Panc1 (cell line): ENCODE results near the gene PARP4. TPM values are rescaled to one million over a fixed set of nuclear protein-coding genes. Genes with fewer than 3 reads are reported as not detected.

ENCODE experiments used
- ATAC-seq: fragments of 200-7000 bp; cut with Tn5 transposase; 2 replicates; pipeline ENCODE4 v1.9.1; 2020; ENCODE audit warnings: mild to moderate bottlenecking, moderate library complexity
- BruUV-seq: library from RNA; stranded (reverse); fragments of 400-500 nt; replicated peaks from 2 replicates; lab custom pipeline; 2021; lab: Mats Ljungman, UMichigan
- CTCF ChIA-PET: fragments of 300-600 bp; sonication (Branson Sonifier 250); formaldehyde crosslinking; loops from one replicate; lab custom pipeline; 2022; ENCODE audit warnings: antibody characterized with exemption; lab: Charles Lee
- POLR2A ChIA-PET: fragments of 300-600 bp; sonication (Branson Sonifier 250); formaldehyde crosslinking; loops from one replicate; lab custom pipeline; 2022; ENCODE audit warnings: antibody characterized with exemption; lab: Charles Lee
- DNase-seq: peaks from one replicate; pipeline ENCODE4 v3.0.0-alpha.2; 2010; ENCODE audit warnings: low read depth, low spot score
- H3K27ac ChIP-seq: 2 replicates; pipeline ENCODE4 v1.5.1; 2011; ENCODE audit warnings: mild to moderate bottlenecking, low read length, inconsistent platforms
- H3K27me3 ChIP-seq: fragments of 200-500 bp; sonication (Bioruptor generic); 2 replicates; pipeline ENCODE4 v1.6.0; 2014; ENCODE audit warnings: low read length, inconsistent platforms; ENCODE audit not compliant: control insufficient read depth, insufficient read depth
- H3K36me3 ChIP-seq: fragments of 200-500 bp; sonication (Bioruptor generic); 2 replicates; pipeline ENCODE4 v1.5.1; 2014; ENCODE audit warnings: inconsistent platforms, mild to moderate bottlenecking, low read length, moderate library complexity; ENCODE audit not compliant: control insufficient read depth, insufficient read depth
- H3K4me1 ChIP-seq: 2 replicates; pipeline ENCODE4 v1.5.1; 2011; ENCODE audit warnings: inconsistent platforms, mild to moderate bottlenecking, low read length, moderate library complexity; ENCODE audit not compliant: control insufficient read depth, insufficient read depth
- H3K4me3 ChIP-seq, 2 experiments: 2 replicates each; pipeline ENCODE4 v1.5.1; 2011 to 2012; ENCODE audit warnings: low read depth in 2 of 2, low read length in 2 of 2, mild to moderate bottlenecking in 2 of 2, inconsistent platforms in 1 of 2, moderate library complexity in 1 of 2
- H3K9me3 ChIP-seq: fragments of 200-500 bp; sonication (Bioruptor generic); 2 replicates; pipeline ENCODE4 v1.5.1; 2014; ENCODE audit warnings: low read depth, mild to moderate bottlenecking, inconsistent platforms, low read length, moderate library complexity; ENCODE audit not compliant: control insufficient read depth, insufficient read depth
- CTCF ChIP-seq: fragments of 450-650 bp; IDR thresholded peaks from 2 replicates; pipeline ENCODE4 v1.5.1; 2017; ENCODE audit warnings: mild to moderate bottlenecking
- POLR2AphosphoS5 ChIP-seq: IDR thresholded peaks from 2 replicates; pipeline ENCODE4 v1.6.1; 2012; ENCODE audit warnings: mild to moderate bottlenecking, low read depth, low read length, moderate library complexity
- REST ChIP-seq, 2 experiments: IDR thresholded peaks; 2 replicates each; pipeline ENCODE4 v1.6.1; 2011 to 2012; ENCODE audit warnings: low read depth in 2 of 2, control low read depth in 1 of 2, low read length in 1 of 2, mild to moderate bottlenecking in 1 of 2, moderate library complexity in 1 of 2; ENCODE audit not compliant: insufficient read depth in 1 of 2
- SIN3A ChIP-seq: IDR thresholded peaks from 2 replicates; pipeline ENCODE4 v1.6.1; 2012; ENCODE audit warnings: low read depth, mild to moderate bottlenecking, low read length, moderate library complexity, borderline replicate concordance; ENCODE audit not compliant: insufficient read depth
- TCF7L2 ChIP-seq: IDR thresholded peaks from 2 replicates; pipeline ENCODE4 v1.6.1; 2011; ENCODE audit warnings: mild to moderate bottlenecking, low read depth, low read length, inconsistent platforms
- in situ Hi-C: cut with HindIII; loops from 2 replicates; pipeline ENCODE4 v1.10.0; 2016; ENCODE audit warnings: low sequenced_read_pairs, low pct_unique_long_range_greater_than_20kb
- intact Hi-C: fragments of 100-400 bp; cut with micrococcal nuclease; formaldehyde crosslinking; loops from one replicate; pipeline ENCODE4 v1.10.0; 2022; ENCODE audit not compliant: unreplicated experiment
- total RNA-seq: library from RNA; stranded (reverse); gene quantifications from one replicate; pipeline ENCODE4 v1.2.1, GENCODE V29; 2021; ENCODE audit not compliant: unreplicated experiment

Gene PARP4
- total RNA-seq, 1 experiment from 2014 or later = 44.0 TPM

GRCh38 chr13:24505256-24505655, 7.3 kb downstream of the PARP4 start:
- CTCF ChIA-PET = no interaction called here
- H3K4me1 ChIP-seq = peaks cover 9% of the 10 kb centered on the region
- DNase-seq (no peak), ATAC-seq (no peak)
- no peak overlapping the region for H3K27ac ChIP-seq
- intact Hi-C loops (no loop called here), in situ Hi-C loops (no loop called here)
- POLR2A ChIA-PET = no interaction called here
- no peaks in the 10 kb centered on the region for H3K9me3 ChIP-seq
- H3K36me3 ChIP-seq = peaks cover 9% of the 10 kb centered on the region; the same call in 1 of the 2 replicates
- TF ChIP-seq CTCF = no peak
- TF ChIP-seq POLR2AphosphoS5 = no peak
- TF ChIP-seq REST (IDR thresholded peaks at IDR 0.05; ENCODE audit: insufficient read depth in 1 of 2, low read depth in 2 of 2, low read length in 1 of 2) = no peak
- TF ChIP-seq SIN3A = no peak
- TF ChIP-seq TCF7L2 = no peak
- H3K27me3 ChIP-seq = no peaks in the 10 kb centered on the region
- no peak overlapping the region for H3K4me3 ChIP-seq
- no TSS peak for BruUV-seq

GRCh38 chr13:24503379-24503696, 9.2 kb downstream of the PARP4 start:
- H3K9me3 ChIP-seq = no peaks in the 10 kb centered on the region
- peaks cover 10% of the 10 kb centered on the region; the same call in 1 of the 2 replicates for H3K36me3 ChIP-seq
- DNase-seq = no peak
- in situ Hi-C loops (no loop called here), intact Hi-C loops (no loop called here)
- no peak for TF ChIP-seq REST (IDR thresholded peaks at IDR 0.05; ENCODE audit: insufficient read depth in 1 of 2, low read depth in 2 of 2, low read length in 1 of 2)
- TF ChIP-seq SIN3A = no peak
- TF ChIP-seq POLR2AphosphoS5 = no peak
- TF ChIP-seq CTCF = no peak
- no peak for TF ChIP-seq TCF7L2
- BruUV-seq = TSS peak; percentile 30
- no peaks in the 10 kb centered on the region for H3K27me3 ChIP-seq
- POLR2A ChIA-PET = no interaction called here
- 0 out of 2 replicates have a peak overlapping the region, but pooled peaks have one; percentile 17 for H3K27ac ChIP-seq
- H3K4me3 ChIP-seq = no peak overlapping the region
- ATAC-seq = peak; percentile 64
- H3K4me1 ChIP-seq = peaks cover 9% of the 10 kb centered on the region
- CTCF ChIA-PET = no interaction called here
